ENCODE results near the gene TBC1D26. TPM values are rescaled to one million over a fixed set of nuclear protein-coding genes. Genes with fewer than 3 reads are reported as not detected.
A peak's percentile ranks its signal among the peaks of the same experiment; 100 is the strongest.
"Not testable (repeated sequence)": the region's sequence is repeated elsewhere in the genome, so short reads cannot be mapped to it uniquely, and the experiment has no call there.

TBC1D26 gene
- not detected in 2 replicates for polyA plus RNA-seq (2014; cell fraction: cytosol; rRNA removed)
- 0.45 and 3.4 TPM in 2 replicates for polyA plus RNA-seq (2014; cell fraction: nucleus; rRNA removed)

- DNase-seq (ENCODE audit: low spot score), result not testable (repeated sequence)
Observed at GRCh38 chr17:15731900-15732299, at the start of gene TBC1D26. Gene TBC1D26, plus strand, starts transcription at chr17:15732283. Its CDS starts 3,066 bp downstream, at chr17:15735349.

DNA sequence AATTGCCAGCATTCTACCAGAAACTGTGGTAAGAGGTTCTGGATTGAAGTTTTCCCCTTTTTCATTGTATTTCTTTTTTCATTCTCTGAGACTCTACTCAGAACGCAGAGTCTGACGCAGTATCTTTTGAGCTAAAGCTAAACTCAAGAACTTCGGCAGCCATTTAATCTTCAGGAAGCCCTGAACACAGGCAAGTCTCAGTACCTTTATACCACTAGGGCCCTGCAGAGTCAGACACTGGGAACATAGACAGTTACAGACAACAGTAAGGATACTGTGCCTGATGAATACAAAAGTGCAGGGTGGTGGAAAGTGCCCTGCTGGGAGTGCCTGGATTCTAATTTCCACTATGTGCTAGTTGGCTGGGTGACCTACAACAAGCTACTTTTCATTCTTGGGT is 48.9 kb upstream of the TBC1D26 start:
- DNase-seq (ENCODE audit: low spot score), result not testable (repeated sequence)

DNA sequence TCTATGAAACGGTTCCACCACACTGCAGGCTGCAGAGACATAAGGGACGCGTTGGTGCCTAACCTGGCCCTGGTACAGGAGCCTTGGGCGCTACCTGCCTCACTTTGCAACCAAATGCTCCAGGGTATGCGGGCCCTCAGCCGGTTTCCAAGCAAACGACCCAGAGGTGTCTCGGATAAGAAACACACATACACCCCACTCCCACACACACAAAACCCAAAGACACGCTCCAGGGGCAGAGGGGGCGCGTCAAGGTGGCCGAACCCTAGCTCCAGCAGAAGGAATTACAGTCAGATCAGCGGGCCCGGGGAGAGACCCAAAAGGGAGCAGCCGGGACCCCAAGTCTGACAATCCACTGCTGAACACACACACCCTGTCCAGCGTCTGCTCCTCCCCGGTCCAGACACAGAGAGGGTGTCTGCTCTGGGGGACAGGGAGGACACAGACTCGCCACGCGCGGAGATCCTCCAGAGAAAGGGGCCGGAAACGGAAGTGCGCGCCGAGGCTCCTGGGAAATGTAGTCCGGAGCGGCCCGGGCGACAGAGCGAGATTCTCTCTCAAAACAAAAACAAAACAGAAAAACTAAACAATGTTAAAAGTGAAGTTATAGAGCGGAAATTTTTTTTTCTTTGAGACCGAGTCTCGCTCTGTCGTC is 48.1 kb upstream of the TBC1D26 start, which contains the start of gene TRIM16:
Gene TRIM16 (minus strand): TSS at position 488 of the 655 bp plus-strand sequence. CDS start 32,702 bp downstream, outside the sequence.
- DNase-seq (ENCODE audit: low spot score), result peak; percentile 68

- DNase-seq (ENCODE audit: low spot score), result not testable (repeated sequence)
Observed at GRCh38 chr17:15687494-15687893, 44.6 kb upstream of the TBC1D26 start.

- DNase-seq (ENCODE audit: low spot score), result peak; percentile 26
Observed at GRCh38 chr17:15698967-15699366, 33.1 kb upstream of the TBC1D26 start.

DNA sequence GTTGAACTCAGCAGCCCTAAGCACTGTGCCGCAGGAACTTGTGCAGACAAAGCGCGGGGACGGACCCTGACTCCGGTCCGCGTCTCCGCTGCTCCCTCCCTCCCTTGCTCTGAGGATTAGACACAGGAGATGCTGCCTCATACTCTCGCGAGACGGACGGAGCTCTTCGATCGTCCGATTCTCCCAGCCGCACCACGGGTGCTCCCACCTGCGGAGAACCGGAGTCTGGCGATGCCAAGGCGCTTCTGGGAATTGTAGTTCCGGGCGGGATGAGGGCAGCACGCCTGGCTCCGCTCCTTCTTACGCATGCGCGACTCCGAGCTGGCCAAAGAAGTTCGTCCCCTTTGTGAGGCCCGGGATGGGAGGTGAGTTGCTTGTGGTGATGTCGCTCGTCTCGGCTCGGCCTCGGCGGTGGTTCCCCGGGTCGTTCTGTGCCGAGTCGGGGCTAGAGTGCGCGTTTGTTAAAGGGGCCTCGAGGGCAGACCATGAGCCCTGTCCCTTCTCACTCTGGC is 32.6 kb upstream of the TBC1D26 start, which contains the start of gene ZNF286A:
Gene ZNF286A (plus strand): TSS at position 340 of the 512 bp plus-strand sequence. CDS start 578 bp downstream, outside the sequence.
- DNase-seq (ENCODE audit: low spot score), result peak; percentile 100

GRCh38 chr17:15699937-15700336 is 32.1 kb upstream of the TBC1D26 start:
- DNase-seq (ENCODE audit: low spot score), result not testable (repeated sequence)

DNA sequence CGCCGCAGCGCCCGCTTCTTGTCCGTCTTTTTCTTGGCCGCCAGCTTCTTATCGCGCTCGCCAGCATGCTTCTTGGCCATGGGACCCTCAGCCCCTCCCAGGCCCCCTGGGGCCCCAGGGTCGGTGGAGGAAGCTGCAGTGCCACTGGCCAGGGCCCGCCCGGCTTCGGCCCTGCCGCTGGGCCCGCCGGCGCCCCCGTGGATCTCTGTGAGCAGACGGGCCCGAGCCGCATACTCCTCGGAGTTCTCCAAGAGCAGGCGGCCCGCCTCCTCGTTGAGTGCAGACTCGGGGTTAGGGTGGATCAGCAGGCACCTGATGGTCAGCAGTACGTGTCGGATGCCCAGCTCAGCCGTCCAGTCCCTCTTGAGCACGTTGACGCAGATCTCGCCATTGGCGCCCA is 27.8 kb upstream of the TBC1D26 start:
- DNase-seq (ENCODE audit: low spot score), result not testable (repeated sequence)

DNA sequence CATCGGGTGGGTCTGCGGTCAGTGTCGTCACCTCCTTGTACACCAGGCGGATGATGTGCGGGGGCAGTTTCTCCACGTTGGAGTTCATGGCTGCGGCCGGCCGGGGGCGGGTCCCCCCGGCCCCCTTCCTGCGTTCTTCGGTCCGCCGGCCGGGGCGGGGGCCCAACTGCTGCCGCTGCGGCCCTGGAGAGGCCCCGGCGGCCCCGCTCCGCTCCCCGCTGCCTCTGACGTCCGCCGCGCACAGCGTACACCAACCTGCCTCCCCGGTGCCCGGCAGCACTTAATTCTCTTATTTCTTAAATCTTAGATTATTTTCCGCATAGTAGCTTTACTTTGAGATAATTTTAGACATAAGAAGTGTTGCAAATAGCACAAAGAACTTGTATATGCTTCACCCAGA is 27.3 kb upstream of the TBC1D26 start:
- not testable (repeated sequence) for DNase-seq (ENCODE audit: low spot score)

DNA sequence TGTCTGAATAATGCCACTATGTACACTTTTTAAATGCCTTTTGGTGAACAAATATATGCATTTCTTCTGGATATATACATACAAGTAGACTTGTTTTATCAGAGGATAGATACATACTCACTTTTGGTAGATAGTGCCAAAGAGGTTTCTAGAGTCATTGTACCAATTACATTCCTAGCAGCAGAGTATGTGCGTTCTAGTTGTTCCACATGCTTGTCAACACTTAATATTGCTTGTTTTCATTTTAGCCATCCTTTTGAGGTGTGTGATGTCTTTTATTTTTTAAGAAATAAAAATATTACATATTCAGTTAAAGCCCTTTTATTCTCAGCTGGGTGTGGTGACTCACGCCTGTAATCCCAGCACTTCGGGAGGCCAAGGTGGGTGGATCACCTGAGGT is 23.2 kb upstream of the TBC1D26 start:
- DNase-seq (ENCODE audit: low spot score), result not testable (repeated sequence)

DNA sequence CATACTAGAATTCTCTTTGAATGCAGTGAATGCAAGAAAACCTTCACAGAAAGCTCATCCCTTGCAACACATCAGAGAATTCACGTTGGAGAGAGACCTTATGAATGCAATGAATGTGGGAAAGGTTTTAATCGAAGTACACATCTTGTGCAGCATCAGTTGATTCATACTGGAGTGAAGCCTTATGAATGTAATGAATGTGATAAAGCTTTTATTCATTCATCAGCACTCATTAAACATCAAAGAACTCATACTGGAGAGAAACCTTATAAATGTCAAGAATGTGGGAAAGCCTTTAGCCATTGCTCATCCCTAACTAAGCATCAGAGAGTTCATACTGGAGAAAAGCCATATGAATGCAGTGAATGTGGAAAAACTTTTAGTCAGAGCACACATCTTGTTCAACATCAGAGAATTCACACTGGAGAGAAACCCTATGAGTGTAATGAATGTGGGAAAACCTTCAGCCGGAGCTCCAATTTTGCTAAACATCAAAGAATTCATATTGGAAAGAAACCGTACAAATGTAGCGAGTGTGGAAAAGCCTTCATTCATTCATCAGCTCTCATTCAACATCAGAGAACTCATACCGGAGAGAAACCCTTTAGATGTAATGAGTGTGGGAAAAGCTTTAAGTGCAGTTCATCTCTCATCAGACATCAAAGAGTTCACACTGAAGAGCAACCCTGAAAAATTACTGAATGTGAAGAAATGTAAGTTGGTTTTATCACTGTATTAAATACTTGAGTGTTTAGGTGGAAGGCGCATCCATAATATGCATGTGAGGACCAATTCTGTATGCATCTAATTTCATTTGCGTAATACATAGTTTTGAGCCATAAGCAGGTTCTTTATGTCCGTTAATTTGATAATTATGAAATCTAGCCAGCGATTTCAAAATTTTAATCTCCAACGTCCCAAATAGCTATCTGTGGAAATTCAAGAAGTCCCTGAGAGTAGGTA is 15.2 kb upstream of the TBC1D26 start:
- not testable (repeated sequence) for DNase-seq (ENCODE audit: low spot score)

DNA sequence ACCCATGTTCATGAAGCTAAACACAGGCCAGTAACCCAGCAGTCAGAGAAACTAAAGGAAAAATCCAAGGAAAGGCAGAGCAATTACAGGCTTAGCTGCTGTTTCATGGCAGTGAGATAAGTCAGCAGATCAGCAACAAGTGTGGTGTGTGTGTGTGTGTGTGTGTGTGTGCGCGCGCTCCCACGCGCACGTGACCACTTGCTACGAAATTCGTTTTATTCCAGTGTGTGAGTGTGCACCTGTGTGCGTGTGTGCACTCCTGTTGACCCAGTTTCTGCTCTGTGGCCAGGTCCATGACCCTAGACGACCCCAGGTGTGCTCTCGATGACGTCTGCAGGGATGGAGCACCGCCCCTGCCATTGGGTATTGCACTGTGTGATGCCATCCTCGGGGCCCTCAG is 1.5 kb upstream of the TBC1D26 start:
- not testable (repeated sequence) for DNase-seq (ENCODE audit: low spot score)

DNA sequence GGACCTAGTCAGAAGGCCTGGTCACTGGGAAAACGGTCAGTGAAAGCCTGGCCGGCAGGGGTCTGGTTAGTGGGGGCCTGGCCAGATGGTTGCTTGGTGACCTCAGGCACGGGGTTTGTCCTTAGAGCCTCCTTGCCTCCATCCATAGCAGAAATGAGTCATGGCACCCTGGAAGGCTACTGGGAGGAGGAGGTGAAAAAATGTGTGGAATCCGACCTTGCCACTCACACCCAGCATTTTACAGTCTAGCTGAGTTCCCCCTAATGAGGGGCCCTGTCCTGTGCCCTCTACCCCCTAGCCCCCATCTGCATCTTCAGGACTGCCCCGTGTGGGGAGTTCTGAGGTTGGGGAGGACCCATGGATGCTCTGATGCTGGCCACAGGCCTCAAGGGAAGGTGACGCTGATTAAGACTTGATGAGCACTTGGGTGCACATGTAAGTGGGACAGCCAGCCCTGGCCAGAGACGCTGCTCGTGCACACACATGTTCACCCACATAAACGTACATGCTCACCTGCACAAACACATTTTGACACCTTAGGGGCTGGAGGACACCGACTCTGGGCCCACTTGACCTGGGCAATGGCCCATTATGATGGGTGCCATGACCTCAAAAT is 1.2 kb downstream of the TBC1D26 start:
- not testable (repeated sequence) for DNase-seq (ENCODE audit: low spot score)

GRCh38 chr17:15736578-15736977 is 4.5 kb downstream of the TBC1D26 start:
- DNase-seq (ENCODE audit: low spot score), result not testable (repeated sequence)

DNA sequence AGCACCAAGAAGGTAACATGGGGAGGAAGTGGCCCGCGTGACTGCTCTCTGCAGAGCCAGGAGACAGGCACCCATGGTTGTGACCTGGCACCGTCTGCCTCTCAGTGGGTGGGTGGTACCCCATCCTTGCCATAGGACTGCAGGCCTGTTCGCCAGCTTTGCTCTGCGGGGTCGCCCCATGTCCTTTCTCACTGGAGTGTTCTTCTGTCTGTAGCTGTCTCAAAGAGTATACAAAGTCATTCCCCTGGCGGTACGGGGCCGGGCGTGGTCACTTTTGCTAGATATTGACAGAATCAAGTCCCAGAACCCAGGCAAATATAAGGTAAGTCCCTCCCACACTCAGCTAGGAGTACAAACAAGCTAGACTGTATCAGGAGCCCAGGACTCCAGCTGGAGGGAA is 6.0 kb downstream of the TBC1D26 start:
- DNase-seq (ENCODE audit: low spot score), result no peak

DNA sequence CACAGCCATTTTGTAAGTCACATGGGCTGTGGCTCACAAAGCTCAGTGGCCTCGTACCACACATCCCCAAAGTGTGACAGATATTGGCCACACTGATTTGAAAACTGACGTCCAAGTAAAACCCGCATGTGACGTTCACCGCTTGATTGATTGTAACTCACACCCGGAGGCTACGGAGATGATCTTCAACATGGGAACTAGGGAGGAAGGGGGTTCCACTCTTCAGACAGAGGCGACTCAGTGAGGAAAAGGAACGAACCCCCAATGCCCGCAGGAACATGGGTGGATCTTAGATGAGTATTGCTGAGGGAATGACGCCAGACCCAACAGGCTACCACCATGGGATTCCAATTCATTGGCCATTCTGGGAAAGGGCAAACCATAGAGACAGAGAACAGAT is 7.2 kb downstream of the TBC1D26 start:
- DNase-seq (ENCODE audit: low spot score), result not testable (repeated sequence)

- not testable (repeated sequence) for DNase-seq (ENCODE audit: low spot score)
Observed at GRCh38 chr17:15740041-15740440, 8.0 kb downstream of the TBC1D26 start.

DNA sequence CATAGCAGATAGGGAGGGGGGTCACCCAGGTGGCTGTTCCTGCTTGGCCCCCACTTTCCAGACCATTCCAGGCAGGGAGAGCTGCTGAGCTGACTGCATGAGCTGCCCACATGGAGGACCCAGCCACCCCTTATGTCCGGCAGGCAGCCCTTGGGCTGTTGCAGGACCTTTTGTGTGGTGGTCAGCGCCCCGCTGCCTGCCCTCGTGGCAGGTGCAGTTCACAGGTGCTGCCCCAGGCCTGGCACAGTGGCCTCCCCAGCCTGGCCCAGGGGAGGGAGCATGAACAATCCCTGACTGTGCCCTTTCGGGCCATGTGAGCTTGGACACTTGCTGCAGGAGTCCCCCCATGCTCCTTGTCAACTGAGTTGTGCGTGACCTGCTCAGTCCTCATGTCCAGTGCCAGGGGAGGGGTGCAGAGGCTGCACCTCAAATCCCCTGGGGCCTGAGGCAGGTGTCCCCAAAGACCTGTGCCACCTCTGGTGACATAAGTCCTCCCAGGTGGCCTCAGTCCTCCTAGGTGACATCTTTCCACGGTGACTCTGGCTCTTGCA is 8.6 kb downstream of the TBC1D26 start:
- DNase-seq (ENCODE audit: low spot score), result no peak

GRCh38 chr17:15741624-15742023 is 9.5 kb downstream of the TBC1D26 start:
- DNase-seq (ENCODE audit: low spot score), result no peak

GRCh38 chr17:15742051-15742795 is 10.1 kb downstream of the TBC1D26 start:
- DNase-seq (ENCODE audit: low spot score), result no peak
